Osteoblast (primary cell): ENCODE data around the gene CDH8. TPM values are rescaled to one million over a fixed set of nuclear protein-coding genes. Genes with fewer than 3 reads are reported as not detected.

Source experiments
- DNase-seq: peaks from one replicate; pipeline ENCODE4 v3.0.0; 2011; ENCODE audit warnings: low spot score, mixed read lengths; ENCODE audit not compliant: insufficient read length; ENCODE audit errors: missing footprints
- H2AFZ ChIP-seq: 2 replicates; pipeline ENCODE4 v1.6.0; 2011; ENCODE audit warnings: mild to moderate bottlenecking, low read length
- H3K27ac ChIP-seq: 2 replicates; pipeline ENCODE4 v1.5.1; 2011; ENCODE audit warnings: mild to moderate bottlenecking, low read depth, low read length, moderate library complexity
- H3K27me3 ChIP-seq: 2 replicates; pipeline ENCODE4 v1.6.0; 2012; ENCODE audit warnings: mild to moderate bottlenecking, control low read depth, inconsistent platforms, low read length, moderate library complexity; ENCODE audit not compliant: insufficient read depth
- H3K36me3 ChIP-seq: 2 replicates; pipeline ENCODE4 v1.5.1; 2011; ENCODE audit warnings: mild to moderate bottlenecking, low read length, control low read depth, moderate library complexity; ENCODE audit not compliant: insufficient read depth
- H3K4me1 ChIP-seq: 2 replicates; pipeline ENCODE4 v1.5.1; 2011; ENCODE audit warnings: mild to moderate bottlenecking, low read length, control low read depth, moderate library complexity; ENCODE audit not compliant: insufficient read depth
- H3K4me2 ChIP-seq: 2 replicates; pipeline ENCODE4 v1.6.0; 2011; ENCODE audit warnings: mild to moderate bottlenecking, low read length; ENCODE audit not compliant: insufficient read depth
- H3K4me3 ChIP-seq: fragments of 200-600 bp; sonication (generic); 3 replicates; pipeline ENCODE4 v1.5.1; 2012; ENCODE audit warnings: mild to moderate bottlenecking, low read length, inconsistent platforms; ENCODE audit not compliant: insufficient read depth
- H3K79me2 ChIP-seq: 2 replicates; pipeline ENCODE4 v1.6.0; 2012; ENCODE audit warnings: mild to moderate bottlenecking, low read length, control low read depth, inconsistent platforms; ENCODE audit not compliant: insufficient read depth
- H3K9me3 ChIP-seq: 2 replicates; pipeline ENCODE4 v1.5.1; 2011; ENCODE audit warnings: low read depth, low read length, control low read depth
- H4K20me1 ChIP-seq: 2 replicates; pipeline ENCODE4 v1.6.0; 2012; ENCODE audit warnings: mild to moderate bottlenecking, low read length, control low read depth; ENCODE audit not compliant: insufficient read depth
- total RNA-seq: library from RNA; depleted of rRNA; stranded (reverse); fragments of >200 nt; gene quantifications from 2 replicates; pipeline ENCODE4 v1.2.3, GENCODE V29; 2012
- TF ChIP-seq, protein P1 (sequence below): IDR thresholded peaks from 2 replicates; pipeline ENCODE4 v1.5.1; 2011; ENCODE audit warnings: mild to moderate bottlenecking, low read depth, low read length, moderate library complexity; ENCODE audit errors: extremely low read depth

The CDH8 gene
- total RNA-seq, 1 donor, result not detected

DNA sequence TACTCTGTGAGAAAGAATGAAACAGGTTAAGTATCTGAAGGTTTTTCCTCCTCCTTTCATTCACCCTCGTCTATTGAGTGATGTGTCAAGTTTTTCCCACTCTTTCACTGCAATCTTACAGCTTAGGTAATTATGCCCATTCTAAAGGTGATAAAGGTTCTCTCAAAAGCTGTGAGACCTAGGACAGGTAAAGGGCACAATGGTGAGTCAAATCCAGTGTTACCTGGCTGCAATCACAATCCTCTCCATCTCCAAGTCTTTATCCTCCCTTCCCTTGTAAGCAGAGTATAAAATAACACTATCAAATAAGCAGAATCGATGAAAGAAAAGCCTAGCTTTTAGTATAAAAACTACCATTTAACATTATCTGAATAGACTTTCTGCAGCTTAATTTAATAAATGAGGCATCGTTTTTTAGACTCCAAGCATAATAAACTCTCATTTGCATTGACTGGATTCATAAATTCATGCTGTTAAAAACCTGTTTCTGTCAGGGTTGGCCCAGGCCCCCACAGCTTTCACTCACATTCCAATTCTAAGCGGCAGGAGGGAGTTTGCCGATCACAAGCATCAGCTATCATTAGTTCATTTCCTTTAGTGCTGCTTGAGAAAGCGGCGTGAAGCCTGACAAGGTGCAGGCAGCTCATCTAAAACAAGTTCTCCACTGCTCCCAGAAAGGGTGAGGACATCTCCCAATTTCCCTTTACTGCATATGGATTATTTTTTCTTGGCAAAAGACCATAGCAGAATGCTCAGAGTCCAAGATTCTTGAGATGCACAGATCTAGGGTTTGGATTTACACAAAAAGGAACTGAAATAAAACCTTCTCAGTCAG is 67.8 kb downstream of the CDH8 start:
- Histone ChIP-seq H3K27ac (no peak overlapping the region), H3K9me3 (no peaks in the 10 kb centered on the region), H3K27me3 (no peaks in the 10 kb centered on the region), H3K4me2 (no peak overlapping the region), H2AFZ (no peak overlapping the region), H4K20me1 (no peaks in the 10 kb centered on the region), H3K36me3 (no peaks in the 10 kb centered on the region), H3K4me1 (no peaks in the 10 kb centered on the region), H3K79me2 (no peaks in the 10 kb centered on the region), H3K4me3 (no peak overlapping the region)
- TF ChIP-seq, protein P1, sequence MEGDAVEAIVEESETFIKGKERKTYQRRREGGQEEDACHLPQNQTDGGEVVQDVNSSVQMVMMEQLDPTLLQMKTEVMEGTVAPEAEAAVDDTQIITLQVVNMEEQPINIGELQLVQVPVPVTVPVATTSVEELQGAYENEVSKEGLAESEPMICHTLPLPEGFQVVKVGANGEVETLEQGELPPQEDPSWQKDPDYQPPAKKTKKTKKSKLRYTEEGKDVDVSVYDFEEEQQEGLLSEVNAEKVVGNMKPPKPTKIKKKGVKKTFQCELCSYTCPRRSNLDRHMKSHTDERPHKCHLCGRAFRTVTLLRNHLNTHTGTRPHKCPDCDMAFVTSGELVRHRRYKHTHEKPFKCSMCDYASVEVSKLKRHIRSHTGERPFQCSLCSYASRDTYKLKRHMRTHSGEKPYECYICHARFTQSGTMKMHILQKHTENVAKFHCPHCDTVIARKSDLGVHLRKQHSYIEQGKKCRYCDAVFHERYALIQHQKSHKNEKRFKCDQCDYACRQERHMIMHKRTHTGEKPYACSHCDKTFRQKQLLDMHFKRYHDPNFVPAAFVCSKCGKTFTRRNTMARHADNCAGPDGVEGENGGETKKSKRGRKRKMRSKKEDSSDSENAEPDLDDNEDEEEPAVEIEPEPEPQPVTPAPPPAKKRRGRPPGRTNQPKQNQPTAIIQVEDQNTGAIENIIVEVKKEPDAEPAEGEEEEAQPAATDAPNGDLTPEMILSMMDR, result no peak
- no peak for DNase-seq

DNA sequence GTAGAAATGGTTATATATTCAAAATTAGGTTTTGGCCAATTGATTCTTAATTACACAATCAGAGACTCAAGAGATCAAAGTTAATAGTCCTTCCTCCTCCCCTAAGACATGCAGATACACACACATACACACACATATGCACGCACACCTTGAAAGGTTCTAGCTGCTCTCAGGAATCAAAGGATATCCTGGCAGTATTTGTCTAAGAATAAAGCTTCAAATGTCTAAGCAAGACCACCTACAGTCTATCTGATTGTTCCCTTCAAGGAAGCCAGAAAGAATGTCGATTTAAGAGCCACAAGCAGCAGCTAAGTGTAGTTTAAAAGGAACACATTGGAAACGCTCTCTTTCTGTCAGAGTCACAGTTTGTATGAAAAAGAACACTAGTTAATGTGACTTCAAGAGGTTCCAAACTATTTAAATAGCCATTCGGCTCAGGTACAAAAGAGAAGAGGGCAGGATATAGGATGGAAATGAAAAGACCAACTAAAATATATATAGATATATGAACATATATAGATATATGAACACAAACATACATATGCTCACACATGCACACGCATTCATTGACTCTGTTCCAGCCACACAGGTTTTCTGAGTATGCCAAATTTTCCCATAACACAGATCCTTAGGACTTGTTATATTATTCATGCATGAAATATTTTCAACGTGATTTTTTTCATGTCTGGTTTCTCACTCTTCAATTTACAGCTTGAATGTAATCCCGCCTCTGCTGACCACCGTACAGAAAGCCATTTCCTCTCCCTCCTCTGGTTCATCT is 79.0 kb downstream of the CDH8 start:
- no peak overlapping the region for H2AFZ ChIP-seq
- no peaks in the 10 kb centered on the region for H3K27me3 ChIP-seq
- H3K79me2 ChIP-seq, result no peaks in the 10 kb centered on the region
- H3K4me3 ChIP-seq, result no peak overlapping the region
- TF ChIP-seq, protein P1, result no peak
- H3K4me1 ChIP-seq, result no peaks in the 10 kb centered on the region
- peaks cover 3% of the 10 kb centered on the region for H3K9me3 ChIP-seq
- H3K4me2 ChIP-seq, result no peak overlapping the region
- no peaks in the 10 kb centered on the region for H4K20me1 ChIP-seq
- H3K36me3 ChIP-seq, result no peaks in the 10 kb centered on the region
- no peak overlapping the region for H3K27ac ChIP-seq
- no peak for DNase-seq

DNA sequence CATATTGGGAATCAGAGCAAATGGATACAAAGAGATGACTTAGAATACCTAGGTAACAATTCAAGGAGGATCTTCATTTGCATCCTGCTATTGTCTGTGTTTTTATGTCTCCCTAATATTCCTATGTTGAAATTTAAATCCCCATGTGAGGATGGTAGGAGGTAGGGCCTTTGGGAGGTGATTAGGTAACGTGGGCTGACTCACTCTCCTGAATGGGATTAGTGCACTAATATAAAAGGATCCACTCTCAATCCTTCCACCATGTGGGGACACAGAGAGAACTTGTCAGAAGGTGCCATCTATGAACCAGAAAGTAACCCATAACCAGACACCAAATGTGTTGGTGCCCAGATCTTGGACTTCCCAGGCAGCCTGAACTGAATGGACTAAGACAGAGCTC is 83.4 kb downstream of the CDH8 start:
- H3K9me3 ChIP-seq, result peaks cover 3% of the 10 kb centered on the region
- H3K79me2 ChIP-seq, result no peaks in the 10 kb centered on the region
- H3K4me3 ChIP-seq, result no peak overlapping the region
- TF ChIP-seq, protein P1, result no peak
- no peaks in the 10 kb centered on the region for H4K20me1 ChIP-seq
- H3K4me2 ChIP-seq, result no peak overlapping the region
- H3K27me3 ChIP-seq, result no peaks in the 10 kb centered on the region
- H3K36me3 ChIP-seq, result no peaks in the 10 kb centered on the region
- H3K27ac ChIP-seq, result no peak overlapping the region
- no peaks in the 10 kb centered on the region for H3K4me1 ChIP-seq
- DNase-seq, result no peak
- H2AFZ ChIP-seq, result no peak overlapping the region

DNA sequence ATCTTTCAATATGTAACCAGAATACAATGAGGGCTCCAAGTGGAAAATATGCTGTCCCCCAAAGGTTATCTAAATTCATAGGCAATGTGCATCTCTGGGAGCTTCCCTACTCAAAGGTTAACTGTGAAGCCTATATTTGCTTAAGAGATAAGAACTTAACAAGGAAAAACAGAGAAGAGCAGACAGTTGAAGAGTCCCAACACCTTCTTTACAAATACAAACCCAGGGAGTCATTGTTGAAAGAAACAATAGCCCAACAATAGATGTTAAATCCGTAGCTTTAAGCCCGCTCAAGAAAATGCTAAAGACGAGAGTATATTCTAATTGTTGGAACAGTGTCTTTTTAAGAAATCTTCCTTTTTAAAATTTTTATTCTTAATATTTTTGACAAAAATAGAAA is 87.8 kb downstream of the CDH8 start:
- Histone ChIP-seq H3K4me1 (no peaks in the 10 kb centered on the region), H3K9me3 (peaks cover 3% of the 10 kb centered on the region), H3K36me3 (no peaks in the 10 kb centered on the region), H4K20me1 (no peaks in the 10 kb centered on the region), H2AFZ (no peak overlapping the region), H3K4me2 (no peak overlapping the region), H3K27me3 (no peaks in the 10 kb centered on the region), H3K27ac (no peak overlapping the region), H3K79me2 (no peaks in the 10 kb centered on the region), H3K4me3 (no peak overlapping the region)
- DNase-seq, result no peak
- TF ChIP-seq, protein P1, result no peak
